Loucy (cell line): ENCODE measurements around the gene NLRC3.

Experiments
- H2AFZ ChIP-seq: fragments of 200-600 bp; sonication (generic); 2 replicates; pipeline ENCODE4 v1.6.0; 2016; ENCODE audit warnings: antibody characterized with exemption, mild to moderate bottlenecking, low read length, moderate library complexity
- H3F3A ChIP-seq: fragments of 200-600 bp; 2 replicates; pipeline ENCODE4 v1.6.0; 2016; ENCODE audit warnings: antibody characterized with exemption, low read depth, mild to moderate bottlenecking
- H3K27me3 ChIP-seq: fragments of 200-600 bp; sonication (generic); 2 replicates; pipeline ENCODE4 v1.6.1; 2014; ENCODE audit warnings: low read length, mild to moderate bottlenecking; ENCODE audit not compliant: insufficient read depth, poor library complexity, severe bottlenecking
- H3K36me3 ChIP-seq: fragments of 200-600 bp; sonication (generic); 2 replicates; pipeline ENCODE4 v1.6.1; 2016; ENCODE audit warnings: low read length; ENCODE audit not compliant: insufficient read depth
- H3K4me1 ChIP-seq: fragments of 200-600 bp; sonication (generic); 2 replicates; pipeline ENCODE4 v1.5.1; 2014; ENCODE audit warnings: low read length, mild to moderate bottlenecking; ENCODE audit not compliant: insufficient read depth, poor library complexity, severe bottlenecking
- H3K4me2 ChIP-seq: fragments of 200-600 bp; sonication (generic); 2 replicates; pipeline ENCODE4 v1.6.0; 2014; ENCODE audit warnings: antibody characterized with exemption, low read length, low read depth, mild to moderate bottlenecking; ENCODE audit not compliant: poor library complexity, severe bottlenecking
- H3K4me3 ChIP-seq: fragments of 200-600 bp; sonication (generic); 2 replicates; pipeline ENCODE4 v1.5.1; 2014; ENCODE audit warnings: low read length, mild to moderate bottlenecking, mixed read lengths; ENCODE audit not compliant: poor library complexity, severe bottlenecking
- H3K79me2 ChIP-seq: fragments of 200-600 bp; sonication (generic); 2 replicates; pipeline ENCODE4 v1.6.1; 2014; ENCODE audit warnings: low read length; ENCODE audit not compliant: insufficient read depth
- H3K9ac ChIP-seq: fragments of 200-600 bp; sonication (generic); 2 replicates; pipeline ENCODE4 v1.6.0; 2014; ENCODE audit warnings: mild to moderate bottlenecking, low read depth, low read length, moderate library complexity; ENCODE audit not compliant: poor library complexity, severe bottlenecking
- H3K9me2 ChIP-seq: fragments of 200-600 bp; sonication (generic); replicated peaks from 2 replicates; pipeline ENCODE4 v1.6.1; 2016; ENCODE audit warnings: low read depth, low read length, mixed read lengths
- H3K9me3 ChIP-seq: fragments of 200-600 bp; sonication (generic); 2 replicates; pipeline ENCODE4 v1.6.1; 2014; ENCODE audit warnings: mild to moderate bottlenecking, antibody characterized with exemption, low read length, low read depth; ENCODE audit not compliant: insufficient read depth
- H4K20me1 ChIP-seq: fragments of 200-600 bp; sonication (generic); 2 replicates; pipeline ENCODE4 v1.6.0; 2014; ENCODE audit warnings: antibody characterized with exemption, low read length, mild to moderate bottlenecking; ENCODE audit not compliant: insufficient read depth, poor library complexity, severe bottlenecking
- EZH2phosphoT487 ChIP-seq: fragments of 200-600 bp; IDR thresholded peaks from 2 replicates; pipeline ENCODE4 v1.6.1; 2018; ENCODE audit warnings: antibody characterized with exemption, mild to moderate bottlenecking, moderate library complexity, borderline replicate concordance
- TF ChIP-seq, protein P1 (sequence below): fragments of 200-600 bp; sonication (generic); conservative IDR thresholded peaks from 2 replicates; pipeline ENCODE4 v1.5.1; 2014; ENCODE audit warnings: mild to moderate bottlenecking, antibody characterized with exemption, low read length

Gene NLRC3

DNA sequence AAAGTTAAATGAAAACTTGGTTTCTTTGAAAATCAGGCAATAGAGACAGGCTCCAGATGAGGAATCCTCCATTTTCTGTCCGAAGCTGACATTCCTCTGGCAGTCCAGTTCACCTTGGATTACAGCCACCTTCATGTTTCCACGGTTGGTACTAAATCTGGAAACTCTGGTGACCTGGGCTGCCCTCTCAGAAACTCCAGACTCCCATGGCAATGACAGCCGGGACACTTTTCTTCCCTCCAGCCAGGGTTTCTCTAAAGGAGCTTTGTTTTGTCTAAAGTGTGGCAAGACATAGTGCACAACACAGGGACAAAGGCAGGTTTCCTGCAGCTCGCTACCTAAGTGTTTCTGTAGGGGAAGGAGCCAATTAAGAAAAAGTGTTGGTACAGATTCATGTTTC is 40.4 kb downstream of the NLRC3 start:
- Histone ChIP-seq H3K4me2 (no peak overlapping the region), H2AFZ (no peak overlapping the region), H3K9ac (no peak overlapping the region), H3F3A (no peaks in the 10 kb centered on the region), H4K20me1 (no peaks in the 10 kb centered on the region), H3K4me1 (no peaks in the 10 kb centered on the region), H3K27me3 (no peaks in the 10 kb centered on the region), H3K9me2 (no peaks in the 10 kb centered on the region), H3K36me3 (peaks cover 3% of the 10 kb centered on the region; the same call in 1 of the 2 replicates), H3K9me3 (no peaks in the 10 kb centered on the region), H3K4me3 (no peak overlapping the region), H3K79me2 (no peaks in the 10 kb centered on the region)
- TF ChIP-seq, protein P1, sequence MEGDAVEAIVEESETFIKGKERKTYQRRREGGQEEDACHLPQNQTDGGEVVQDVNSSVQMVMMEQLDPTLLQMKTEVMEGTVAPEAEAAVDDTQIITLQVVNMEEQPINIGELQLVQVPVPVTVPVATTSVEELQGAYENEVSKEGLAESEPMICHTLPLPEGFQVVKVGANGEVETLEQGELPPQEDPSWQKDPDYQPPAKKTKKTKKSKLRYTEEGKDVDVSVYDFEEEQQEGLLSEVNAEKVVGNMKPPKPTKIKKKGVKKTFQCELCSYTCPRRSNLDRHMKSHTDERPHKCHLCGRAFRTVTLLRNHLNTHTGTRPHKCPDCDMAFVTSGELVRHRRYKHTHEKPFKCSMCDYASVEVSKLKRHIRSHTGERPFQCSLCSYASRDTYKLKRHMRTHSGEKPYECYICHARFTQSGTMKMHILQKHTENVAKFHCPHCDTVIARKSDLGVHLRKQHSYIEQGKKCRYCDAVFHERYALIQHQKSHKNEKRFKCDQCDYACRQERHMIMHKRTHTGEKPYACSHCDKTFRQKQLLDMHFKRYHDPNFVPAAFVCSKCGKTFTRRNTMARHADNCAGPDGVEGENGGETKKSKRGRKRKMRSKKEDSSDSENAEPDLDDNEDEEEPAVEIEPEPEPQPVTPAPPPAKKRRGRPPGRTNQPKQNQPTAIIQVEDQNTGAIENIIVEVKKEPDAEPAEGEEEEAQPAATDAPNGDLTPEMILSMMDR, result no peak
- TF ChIP-seq EZH2phosphoT487, result no peak

DNA sequence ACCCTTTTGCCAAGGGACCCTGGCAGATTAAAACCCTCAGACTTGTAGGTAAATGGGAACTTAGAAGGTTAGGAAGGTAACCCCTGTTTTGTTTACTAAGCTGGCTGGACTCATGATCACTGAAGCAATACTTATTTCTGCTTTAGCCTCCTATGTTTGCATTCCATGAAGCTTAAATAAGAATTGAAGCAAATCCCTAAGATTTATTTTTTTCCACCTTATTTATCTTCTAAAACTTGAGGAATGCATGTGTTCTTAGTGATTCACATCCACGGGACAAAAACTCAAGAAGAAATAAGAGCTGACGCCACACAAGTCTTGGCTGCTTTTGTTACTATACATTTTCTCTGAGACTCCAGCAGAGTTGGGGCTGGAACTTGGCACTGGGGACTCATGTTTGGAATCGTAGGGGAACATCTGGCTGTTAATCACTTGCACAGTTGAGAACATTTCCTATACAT is 40.9 kb downstream of the NLRC3 start:
- Histone ChIP-seq H4K20me1 (no peaks in the 10 kb centered on the region), H3K79me2 (no peaks in the 10 kb centered on the region), H3K4me2 (no peak overlapping the region), H3K36me3 (0 out of 2 replicates have a peak, but pooled peaks cover 3% of the 10 kb centered on the region), H3K4me3 (no peak overlapping the region), H3K4me1 (no peaks in the 10 kb centered on the region), H2AFZ (no peak overlapping the region), H3K9me2 (no peaks in the 10 kb centered on the region), H3K9ac (no peak overlapping the region), H3F3A (no peaks in the 10 kb centered on the region), H3K9me3 (no peaks in the 10 kb centered on the region), H3K27me3 (no peaks in the 10 kb centered on the region)
- TF ChIP-seq, protein P1, result no peak
- no peak for TF ChIP-seq EZH2phosphoT487

DNA sequence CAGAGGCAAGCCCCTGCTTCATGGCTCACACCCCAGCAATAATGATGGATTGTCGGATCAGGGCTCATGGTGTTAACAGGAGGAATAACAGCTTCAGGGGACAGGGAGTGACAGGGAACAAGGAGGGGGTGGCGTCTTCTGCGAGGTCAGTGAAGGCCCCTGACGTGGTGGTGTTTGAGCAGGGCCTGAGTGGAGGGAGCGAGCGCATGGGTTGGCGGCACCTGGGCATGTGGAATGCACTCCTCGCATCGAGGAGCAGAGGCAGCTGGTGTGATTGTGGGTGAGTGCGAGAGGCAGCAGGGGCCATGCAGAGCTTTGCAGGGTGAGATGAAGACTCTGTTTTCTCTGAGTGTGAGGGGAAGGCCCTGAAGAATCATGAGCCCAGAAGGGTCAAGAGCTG is 43.1 kb downstream of the NLRC3 start:
- H3K36me3 ChIP-seq, result no peaks in the 10 kb centered on the region
- H3K79me2 ChIP-seq, result no peaks in the 10 kb centered on the region

More for the DNA sequence above, 43.1 kb downstream of the NLRC3 start:
- no peak overlapping the region for H3K4me2 ChIP-seq
- no peaks in the 10 kb centered on the region for H4K20me1 ChIP-seq
- no peak overlapping the region for H3K9ac ChIP-seq
- TF ChIP-seq, protein P1, result no peak
- TF ChIP-seq EZH2phosphoT487, result no peak
- H3K4me1 ChIP-seq, result no peaks in the 10 kb centered on the region
- H3K9me3 ChIP-seq, result no peaks in the 10 kb centered on the region
- H2AFZ ChIP-seq, result no peak overlapping the region
- H3K9me2 ChIP-seq, result no peaks in the 10 kb centered on the region
- no peaks in the 10 kb centered on the region for H3K27me3 ChIP-seq
- no peak overlapping the region for H3K4me3 ChIP-seq
- no peaks in the 10 kb centered on the region for H3F3A ChIP-seq
